SJCRH30 (cell line): ENCODE data around the gene MUC6. TPM values are rescaled to one million over a fixed set of nuclear protein-coding genes. Genes with fewer than 3 reads are reported as not detected.

Experiments used
- DNase-seq, 2 experiments: peaks; one replicate each; pipeline ENCODE4 v3.0.0-alpha.2; 2015 to 2020
- H3K27ac ChIP-seq: fragments of 250-450 bp; sonication (Bioruptor Pico); 2 replicates; pipeline ENCODE4 v1.5.1; 2020; ENCODE audit warnings: mild to moderate bottlenecking, moderate library complexity
- H3K27me3 ChIP-seq: fragments of 250-450 bp; sonication (Bioruptor Pico); 2 replicates; pipeline ENCODE4 v1.5.1; 2020; ENCODE audit warnings: mild to moderate bottlenecking, moderate library complexity
- H3K36me3 ChIP-seq: fragments of 250-450 bp; sonication (Bioruptor Pico); 2 replicates; pipeline ENCODE4 v1.5.1; 2020; ENCODE audit warnings: mild to moderate bottlenecking, moderate library complexity
- H3K4me1 ChIP-seq: fragments of 250-450 bp; sonication (Bioruptor Pico); 2 replicates; pipeline ENCODE4 v1.5.1; 2020; ENCODE audit warnings: mild to moderate bottlenecking, moderate library complexity
- H3K4me3 ChIP-seq: fragments of 250-450 bp; sonication (Bioruptor Pico); 2 replicates; pipeline ENCODE4 v1.5.1; 2020; ENCODE audit warnings: mild to moderate bottlenecking, moderate library complexity
- H3K9me3 ChIP-seq: fragments of 250-450 bp; sonication (Bioruptor Pico); replicated peaks from 2 replicates; pipeline ENCODE4 v1.5.1; 2020; ENCODE audit warnings: mild to moderate bottlenecking, moderate library complexity
- total RNA-seq: library from RNA; depleted of rRNA; stranded (reverse); fragments of >200 nt; shearing (Covaris generic); gene quantifications from 2 replicates; pipeline ENCODE4 v1.2.3, GENCODE V29; 2014

Gene MUC6
- total RNA-seq, 1 experiment from 2014 or later = not detected

- peaks cover 17% of the 10 kb centered on the region; the same call in 1 of the 2 replicates for H3K27me3 ChIP-seq
- peak; percentile 38 to 49 for DNase-seq
Observed at GRCh38 chr11:1049431-1049891, 12.9 kb upstream of the MUC6 start.

GRCh38 chr11:1049071-1049405, 12.5 kb upstream of the MUC6 start:
- peak in 1 of 2 experiments; percentile 1 for DNase-seq
- Histone ChIP-seq H3K4me1 (peaks cover 7% of the 10 kb centered on the region), H3K27ac (no peak overlapping the region), H3K4me3 (no peak overlapping the region), H3K27me3 (peaks cover 14% of the 10 kb centered on the region; the same call in 1 of the 2 replicates), H3K36me3 (no peaks in the 10 kb centered on the region), H3K9me3 (no peaks in the 10 kb centered on the region)

More at GRCh38 chr11:1049431-1049891, 12.9 kb upstream of the MUC6 start:
- Histone ChIP-seq H3K9me3 (no peaks in the 10 kb centered on the region), H3K27ac (no peak overlapping the region), H3K36me3 (no peaks in the 10 kb centered on the region), H3K4me1 (peaks cover 9% of the 10 kb centered on the region), H3K4me3 (no peak overlapping the region)

- no peak overlapping the region for H3K4me3 ChIP-seq
- no peaks in the 10 kb centered on the region for H3K9me3 ChIP-seq
Observed at GRCh38 chr11:1048375-1049070, 12.0 kb upstream of the MUC6 start.

GRCh38 chr11:1047595-1048156, 11.2 kb upstream of the MUC6 start:
- H3K27ac ChIP-seq = no peak overlapping the region
- no peak overlapping the region for H3K4me3 ChIP-seq
- H3K9me3 ChIP-seq = no peaks in the 10 kb centered on the region
- DNase-seq = peak in 1 of 2 experiments; percentile 2
- peaks cover 5% of the 10 kb centered on the region; the same call in 1 of the 2 replicates for H3K4me1 ChIP-seq
- H3K27me3 ChIP-seq = peaks cover 9% of the 10 kb centered on the region; the same call in 1 of the 2 replicates
- no peaks in the 10 kb centered on the region for H3K36me3 ChIP-seq

More at GRCh38 chr11:1048375-1049070, 12.0 kb upstream of the MUC6 start:
- Histone ChIP-seq H3K27ac (no peak overlapping the region), H3K27me3 (peaks cover 11% of the 10 kb centered on the region; the same call in 1 of the 2 replicates), H3K4me1 (peaks cover 5% of the 10 kb centered on the region; the same call in 1 of the 2 replicates), H3K36me3 (no peaks in the 10 kb centered on the region)
- DNase-seq = peak in 1 of 2 experiments; percentile 4

GRCh38 chr11:1044160-1044559, 7.6 kb upstream of the MUC6 start:
- Histone ChIP-seq H3K27me3 (peaks cover 14% of the 10 kb centered on the region; the same call in 1 of the 2 replicates), H3K27ac (no peak overlapping the region), H3K4me3 (no peak overlapping the region), H3K4me1 (peaks cover 11% of the 10 kb centered on the region), H3K36me3 (no peaks in the 10 kb centered on the region), H3K9me3 (no peaks in the 10 kb centered on the region)
- no peak for DNase-seq

- Histone ChIP-seq H3K4me1 (peaks cover 11% of the 10 kb centered on the region), H3K9me3 (no peaks in the 10 kb centered on the region), H3K36me3 (no peaks in the 10 kb centered on the region), H3K27ac (no peak overlapping the region), H3K4me3 (no peak overlapping the region), H3K27me3 (peaks cover 11% of the 10 kb centered on the region; the same call in 1 of the 2 replicates)
- DNase-seq = no peak
Observed at GRCh38 chr11:1043563-1044096, 7.1 kb upstream of the MUC6 start.

- Histone ChIP-seq H3K4me3 (no peak overlapping the region), H3K4me1 (peaks cover 11% of the 10 kb centered on the region), H3K9me3 (no peaks in the 10 kb centered on the region), H3K36me3 (no peaks in the 10 kb centered on the region), H3K27ac (no peak overlapping the region), H3K27me3 (peaks cover 13% of the 10 kb centered on the region; the same call in 1 of the 2 replicates)
- DNase-seq = peak in 1 of 2 experiments; percentile 1
Observed at GRCh38 chr11:1042626-1043562, 6.4 kb upstream of the MUC6 start.

- Histone ChIP-seq H3K4me3 (no peak overlapping the region), H3K36me3 (no peaks in the 10 kb centered on the region), H3K27me3 (peaks cover 14% of the 10 kb centered on the region; the same call in 1 of the 2 replicates), H3K9me3 (no peaks in the 10 kb centered on the region), H3K4me1 (peaks cover 11% of the 10 kb centered on the region), H3K27ac (no peak overlapping the region)
- DNase-seq = no peak
Observed at GRCh38 chr11:1041936-1042608, 5.6 kb upstream of the MUC6 start.

- peaks cover 17% of the 10 kb centered on the region; the same call in 1 of the 2 replicates for H3K27me3 ChIP-seq
- no peaks in the 10 kb centered on the region for H3K36me3 ChIP-seq
- H3K9me3 ChIP-seq = no peaks in the 10 kb centered on the region
- H3K4me1 ChIP-seq = peaks cover 11% of the 10 kb centered on the region
- no peak overlapping the region for H3K27ac ChIP-seq
- DNase-seq = no peak
- H3K4me3 ChIP-seq = no peak overlapping the region
Observed at GRCh38 chr11:1041471-1041870, 5.0 kb upstream of the MUC6 start.

GRCh38 chr11:1041149-1041467, 4.6 kb upstream of the MUC6 start:
- no peaks in the 10 kb centered on the region for H3K9me3 ChIP-seq
- peaks cover 11% of the 10 kb centered on the region for H3K4me1 ChIP-seq
- DNase-seq = no peak
- H3K27ac ChIP-seq = no peak overlapping the region
- H3K36me3 ChIP-seq = no peaks in the 10 kb centered on the region
- H3K4me3 ChIP-seq = no peak overlapping the region
- peaks cover 17% of the 10 kb centered on the region; the same call in 1 of the 2 replicates for H3K27me3 ChIP-seq

- Histone ChIP-seq H3K27ac (no peak overlapping the region), H3K9me3 (no peaks in the 10 kb centered on the region), H3K4me1 (peaks cover 11% of the 10 kb centered on the region), H3K4me3 (no peak overlapping the region), H3K27me3 (peaks cover 17% of the 10 kb centered on the region; the same call in 1 of the 2 replicates), H3K36me3 (no peaks in the 10 kb centered on the region)
- DNase-seq = no peak
Observed at GRCh38 chr11:1040428-1041148, 4.1 kb upstream of the MUC6 start.

- no peak overlapping the region for H3K27ac ChIP-seq
- no peak overlapping the region for H3K4me3 ChIP-seq
- no peaks in the 10 kb centered on the region for H3K9me3 ChIP-seq
- peak; percentile 47 to 58 for DNase-seq
- H3K4me1 ChIP-seq = peaks cover 11% of the 10 kb centered on the region
- peaks cover 17% of the 10 kb centered on the region; the same call in 1 of the 2 replicates for H3K27me3 ChIP-seq
- H3K36me3 ChIP-seq = no peaks in the 10 kb centered on the region
Observed at GRCh38 chr11:1039481-1040427, 3.2 kb upstream of the MUC6 start.
